K562 (cell line): ENCODE results near the gene ZNRD2. TPM values are rescaled to one million over a fixed set of nuclear protein-coding genes. Genes with fewer than 3 reads are reported as not detected.
A peak's percentile ranks its signal among the peaks of the same experiment; 100 is the strongest.

Experiments
- ADNP ChIP-seq: fragments of 200-800 bp; sonication (Bioruptor generic); IDR thresholded peaks from 2 replicates; pipeline ENCODE4 v1.6.1; 2016; ENCODE audit warnings: missing genetic modification characterization, missing compliant biosample characterization
- CXXC5 ChIP-seq: fragments of 250-450 bp; sonication (Bioruptor Pico); IDR thresholded peaks from 2 replicates; pipeline ENCODE4 v1.8.0; 2022; ENCODE audit warnings: inconsistent platforms, mild to moderate bottlenecking, moderate library complexity
- GABPA ChIP-seq: fragments of 200-800 bp; sonication (Bioruptor generic); conservative IDR thresholded peaks from 2 replicates; pipeline ENCODE4 v1.6.1; 2016; ENCODE audit warnings: low read depth, missing genetic modification characterization, missing compliant biosample characterization
- GATAD2B ChIP-seq: fragments of 450-650 bp; IDR thresholded peaks from 2 replicates; pipeline ENCODE4 v1.6.1; 2017; ENCODE audit warnings: mild to moderate bottlenecking, borderline replicate concordance
- GTF2E2 ChIP-seq: fragments of 200-800 bp; sonication (Bioruptor generic); IDR thresholded peaks from 2 replicates; pipeline ENCODE4 v1.6.1; 2016; ENCODE audit warnings: missing genetic modification characterization, missing compliant biosample characterization
- KLF1 ChIP-seq: fragments of 450-650 bp; IDR thresholded peaks from 2 replicates; pipeline ENCODE4 v1.6.1; 2016; ENCODE audit warnings: missing genetic modification characterization, missing compliant biosample characterization
- KLF16 ChIP-seq: IDR thresholded peaks from 2 replicates; pipeline ENCODE4 v1.6.1; 2016; ENCODE audit warnings: antibody characterized with exemption
- MNT ChIP-seq, 2 experiments: fragments of 450-650 bp; conservative IDR thresholded peaks; 2 replicates each; pipeline ENCODE4 v1.6.1; 2017; ENCODE audit warnings: mild to moderate bottlenecking in 2 of 2, moderate library complexity in 2 of 2
- MYNN ChIP-seq, 2 experiments: sonication (generic); formaldehyde crosslinking in 1 of 2; IDR thresholded peaks; 2 replicates each; pipeline versions ENCODE4 v1.5.0 to v1.6.1; 2016 to 2020; ENCODE audit warnings: antibody characterized with exemption in 1 of 2, missing genetic modification reagents in 1 of 2
- PML ChIP-seq: IDR thresholded peaks from 2 replicates; pipeline ENCODE4 v1.6.1; 2012; ENCODE audit warnings: low read length, inconsistent platforms
- POLR2AphosphoS5 ChIP-seq: IDR thresholded peaks from 2 replicates; pipeline ENCODE4 v1.6.1; 2011; ENCODE audit warnings: mild to moderate bottlenecking, low read depth, low read length, moderate library complexity; ENCODE audit not compliant: control insufficient read depth, insufficient read depth
- RBM39 ChIP-seq: fragments of 200-400 bp; formaldehyde crosslinking; optimal IDR thresholded peaks from 2 replicates; pipeline ENCODE3; 2018; ENCODE audit warnings: low read depth, low read length
- RFX5 ChIP-seq: IDR thresholded peaks from 2 replicates; pipeline ENCODE4 v1.6.1; 2011; ENCODE audit warnings: low read depth, mild to moderate bottlenecking, improper control_type of control experiment, low read length
- SMAD4 ChIP-seq: fragments of 250-450 bp; sonication (Bioruptor Pico); conservative IDR thresholded peaks from 2 replicates; pipeline ENCODE4 v1.8.0; 2021; ENCODE audit warnings: inconsistent platforms, mild to moderate bottlenecking, moderate library complexity
- SMARCA4 ChIP-seq: fragments of 450-650 bp; IDR thresholded peaks from 2 replicates; pipeline ENCODE4 v1.6.1; 2016
- SNRNP70 ChIP-seq: fragments of 200-400 bp; formaldehyde crosslinking; optimal IDR thresholded peaks from 2 replicates; pipeline ENCODE3; 2017; ENCODE audit warnings: low read depth, low read length
- TBL1XR1 ChIP-seq, 2 experiments: IDR thresholded peaks; 2 replicates each; pipeline ENCODE4 v1.6.1; 2012; ENCODE audit warnings: improper control_type of control experiment in 2 of 2, low read length in 2 of 2, mild to moderate bottlenecking in 1 of 2
- ZBTB1 ChIP-seq: sonication (generic); formaldehyde crosslinking; IDR thresholded peaks from 2 replicates; pipeline ENCODE4 v1.8.1; 2023; ENCODE audit warnings: missing genetic modification reagents, low read depth, mild to moderate bottlenecking, borderline replicate concordance
- ZFPM2 ChIP-seq: fragments of 250-450 bp; sonication (Bioruptor Pico); IDR thresholded peaks from 2 replicates; pipeline ENCODE4 v1.5.1; 2022; ENCODE audit warnings: mild to moderate bottlenecking
- ZNF707 ChIP-seq: fragments of 250-450 bp; sonication (Bioruptor Pico); conservative IDR thresholded peaks from 2 replicates; pipeline ENCODE4 v1.8.0; 2022; ENCODE audit warnings: inconsistent platforms, mild to moderate bottlenecking, moderate library complexity
- ZNF717 ChIP-seq: fragments of 250-450 bp; sonication (Bioruptor Pico); IDR thresholded peaks from 2 replicates; pipeline ENCODE4 v1.5.0; 2021
- polyA plus RNA-seq, 8 experiments: library from polyadenylated mRNA; depleted of rRNA in 4 of 8; stranded (reverse) in 5 of 8; unstranded in 3 of 8; fragments of >200 nt; fragmentation: Nextera tagmentation in 2 of 8; fragmentation: Illumina TruSeq in 1 of 8; extraction: Ambion mirVana in 2 of 8; extraction: Trizol in 1 of 8; gene quantifications; 2 replicates each; pipeline versions ENCODE4 v1.2.1 to v1.2.3, GENCODE V29; 2011 to 2014; ENCODE audit warnings: inconsistent platforms in 1 of 8, missing spikeins in 1 of 8
- total RNA-seq, 7 experiments: library from RNA; depleted of rRNA in 6 of 7; stranded (reverse); fragments of >200 nt in 6 of 7; fragmentation: Illumina TruSeq in 2 of 7; extraction: Trizol in 2 of 7; gene quantifications; 2 replicates each; pipeline versions ENCODE4 v1.2.1 to v1.2.3, GENCODE V29; 2011 to 2021; ENCODE audit warnings: low replicate concordance in 1 of 7
- TF ChIP-seq, protein P1 (sequence below): IDR thresholded peaks from 2 replicates; pipeline ENCODE4 v1.6.1; 2014; ENCODE audit warnings: antibody characterized with exemption
- TF ChIP-seq, protein P2 (sequence below): sonication (generic); formaldehyde crosslinking; IDR thresholded peaks from 2 replicates; pipeline ENCODE4 v1.8.1; 2023; ENCODE audit warnings: mild to moderate bottlenecking, missing genetic modification reagents

Gene ZNRD2
- total and polyA plus RNA-seq, 9 of the 15 experiments (the other 6 are each of a cell fraction or from before 2014, with no cell fraction given) = 13.4 to 129 (median 60.4) TPM

DNA sequence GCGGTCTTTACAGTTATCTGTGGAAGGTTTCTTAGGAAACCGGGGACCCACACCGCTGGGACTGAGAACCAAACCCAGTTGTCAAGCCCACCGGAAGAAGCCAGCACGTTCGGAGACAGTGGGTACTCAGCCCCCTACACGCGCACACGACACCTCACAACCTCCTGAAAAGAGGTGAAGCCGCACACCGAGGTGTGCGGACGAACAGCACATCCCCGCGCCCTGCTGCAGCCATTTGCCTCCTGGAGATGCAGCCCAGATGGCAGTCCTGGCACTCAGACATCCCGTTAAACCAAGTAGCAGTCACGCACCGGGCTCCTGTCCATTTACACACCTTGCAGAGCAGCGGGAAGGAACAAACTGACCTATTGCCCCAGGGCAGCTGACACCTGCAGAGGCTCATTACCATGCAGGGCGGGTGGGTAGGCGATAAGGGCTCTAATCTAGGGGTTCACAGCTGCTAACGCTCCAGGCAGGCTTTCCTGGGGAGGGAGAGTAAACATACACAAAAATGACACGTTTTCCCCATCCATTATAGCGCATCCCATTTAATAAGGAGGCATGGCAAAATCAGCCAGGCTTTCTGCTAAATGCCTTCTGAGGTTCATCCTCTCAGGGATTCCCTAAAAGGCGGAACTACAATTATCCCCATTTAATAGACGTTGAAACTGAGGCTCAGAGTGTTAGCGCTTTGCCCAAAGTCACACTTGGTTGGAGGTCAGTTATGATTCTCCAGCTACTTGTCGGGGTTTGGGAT lies 4.7 kb downstream of the ZNRD2 start (continued):
- TF ChIP-seq MNT (conservative IDR thresholded peaks at IDR 0.05) (peak; percentile 80 to 88), SMAD4 (CRISPR knock-in tag) (peak; percentile 81), MYNN (IDR thresholded peaks at IDR 0.05) (peak; percentile 87), MYNN (CRISPR knock-in tag; IDR thresholded peaks at IDR 0.05) (no peak), SMARCA4 (peak; percentile 81), RBM39 (peak; percentile 79), SNRNP70 (no peak), KLF16 (peak; percentile 97), TBL1XR1 (IDR thresholded peaks at IDR 0.05; ENCODE audit: low read length in 2 of 2) (peak; percentile 81 to 87), ZBTB1 (CRISPR knock-in tag) (no peak), POLR2AphosphoS5 (peak; percentile 97), KLF1 (tag) (0 out of 2 replicates have a peak, but pooled peaks have one; percentile 22), GABPA (no peak), ADNP (tag) (no peak), CXXC5 (CRISPR knock-in tag) (peak; percentile 83), RFX5 (no peak), PML (peak; percentile 89), ZNF707 (CRISPR knock-in tag) (no peak), GTF2E2 (no peak), ZFPM2 (CRISPR knock-in tag) (no peak), GATAD2B (peak; percentile 69; the same call in 1 of the 2 replicates), ZNF717 (CRISPR knock-in tag) (0 out of 2 replicates have a peak, but pooled peaks have one; percentile 67)
- TF ChIP-seq, protein P1, sequence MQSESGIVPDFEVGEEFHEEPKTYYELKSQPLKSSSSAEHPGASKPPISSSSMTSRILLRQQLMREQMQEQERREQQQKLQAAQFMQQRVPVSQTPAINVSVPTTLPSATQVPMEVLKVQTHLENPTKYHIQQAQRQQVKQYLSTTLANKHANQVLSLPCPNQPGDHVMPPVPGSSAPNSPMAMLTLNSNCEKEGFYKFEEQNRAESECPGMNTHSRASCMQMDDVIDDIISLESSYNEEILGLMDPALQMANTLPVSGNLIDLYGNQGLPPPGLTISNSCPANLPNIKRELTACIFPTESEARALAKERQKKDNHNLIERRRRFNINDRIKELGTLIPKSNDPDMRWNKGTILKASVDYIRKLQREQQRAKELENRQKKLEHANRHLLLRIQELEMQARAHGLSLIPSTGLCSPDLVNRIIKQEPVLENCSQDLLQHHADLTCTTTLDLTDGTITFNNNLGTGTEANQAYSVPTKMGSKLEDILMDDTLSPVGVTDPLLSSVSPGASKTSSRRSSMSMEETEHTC = peak; percentile 65; the same call in 1 of the 2 replicates
- TF ChIP-seq, protein P2, sequence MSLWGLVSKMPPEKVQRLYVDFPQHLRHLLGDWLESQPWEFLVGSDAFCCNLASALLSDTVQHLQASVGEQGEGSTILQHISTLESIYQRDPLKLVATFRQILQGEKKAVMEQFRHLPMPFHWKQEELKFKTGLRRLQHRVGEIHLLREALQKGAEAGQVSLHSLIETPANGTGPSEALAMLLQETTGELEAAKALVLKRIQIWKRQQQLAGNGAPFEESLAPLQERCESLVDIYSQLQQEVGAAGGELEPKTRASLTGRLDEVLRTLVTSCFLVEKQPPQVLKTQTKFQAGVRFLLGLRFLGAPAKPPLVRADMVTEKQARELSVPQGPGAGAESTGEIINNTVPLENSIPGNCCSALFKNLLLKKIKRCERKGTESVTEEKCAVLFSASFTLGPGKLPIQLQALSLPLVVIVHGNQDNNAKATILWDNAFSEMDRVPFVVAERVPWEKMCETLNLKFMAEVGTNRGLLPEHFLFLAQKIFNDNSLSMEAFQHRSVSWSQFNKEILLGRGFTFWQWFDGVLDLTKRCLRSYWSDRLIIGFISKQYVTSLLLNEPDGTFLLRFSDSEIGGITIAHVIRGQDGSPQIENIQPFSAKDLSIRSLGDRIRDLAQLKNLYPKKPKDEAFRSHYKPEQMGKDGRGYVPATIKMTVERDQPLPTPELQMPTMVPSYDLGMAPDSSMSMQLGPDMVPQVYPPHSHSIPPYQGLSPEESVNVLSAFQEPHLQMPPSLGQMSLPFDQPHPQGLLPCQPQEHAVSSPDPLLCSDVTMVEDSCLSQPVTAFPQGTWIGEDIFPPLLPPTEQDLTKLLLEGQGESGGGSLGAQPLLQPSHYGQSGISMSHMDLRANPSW = peak; percentile 45; the same call in 1 of the 2 replicates
